T-helper 2 cell treated with Interferon-gamma antibody and Interleukin-4, amounts not matched to agents 5 μg/mL and 100 μg/mL, for 36 hours (primary cell): ENCODE data around the gene ZNF121.
A peak's percentile ranks its signal among the peaks of the same experiment; 100 is the strongest.
"Not testable (repeated sequence)": the region's sequence is repeated elsewhere in the genome, so short reads cannot be mapped to it uniquely, and the experiment has no call there.

ENCODE experiments used
- DNase-seq: peaks from one replicate; pipeline ENCODE4 v3.0.0; 2021; ENCODE audit warnings: low spot score
- H3K27ac Mint-ChIP-seq: one replicate; pipeline ENCODE4 v1.8.0; 2021; ENCODE audit warnings: mild to moderate bottlenecking, mixed read lengths
- H3K27me3 Mint-ChIP-seq: one replicate; pipeline ENCODE4 v1.8.0; 2021; ENCODE audit warnings: low read depth, mixed read lengths
- H3K36me3 Mint-ChIP-seq: one replicate; pipeline ENCODE4 v1.8.0; 2021; ENCODE audit warnings: low read depth, mixed read lengths
- H3K4me1 Mint-ChIP-seq: one replicate; pipeline ENCODE4 v1.8.0; 2021; ENCODE audit warnings: low read depth, mixed read lengths
- H3K4me3 Mint-ChIP-seq: one replicate; pipeline ENCODE4 v1.8.0; 2022; ENCODE audit warnings: mild to moderate bottlenecking, moderate library complexity, mixed read lengths
- H3K9me3 Mint-ChIP-seq: one replicate; pipeline ENCODE4 v1.8.0; 2021; ENCODE audit warnings: mixed read lengths

ZNF121 gene

GRCh38 chr19:9584073-9584833 is at the start of gene ZNF121:
TSS of gene ZNF121 (minus strand) at chr19:9584504. CDS start at chr19:9568097, 16,407 bp downstream.
- Mint-ChIP-seq H3K36me3 (peaks cover 41% of the 10 kb centered on the region), H3K4me1 (peaks cover 17% of the 10 kb centered on the region), H3K27me3 (peaks cover 2% of the 10 kb centered on the region), H3K27ac (peak within 1 kb of the TSS; percentile 96), H3K4me3 (peak within 1 kb of the TSS; percentile 94), H3K9me3 (peaks cover 29% of the 10 kb centered on the region)
- DNase-seq, result peak; percentile 82

DNA sequence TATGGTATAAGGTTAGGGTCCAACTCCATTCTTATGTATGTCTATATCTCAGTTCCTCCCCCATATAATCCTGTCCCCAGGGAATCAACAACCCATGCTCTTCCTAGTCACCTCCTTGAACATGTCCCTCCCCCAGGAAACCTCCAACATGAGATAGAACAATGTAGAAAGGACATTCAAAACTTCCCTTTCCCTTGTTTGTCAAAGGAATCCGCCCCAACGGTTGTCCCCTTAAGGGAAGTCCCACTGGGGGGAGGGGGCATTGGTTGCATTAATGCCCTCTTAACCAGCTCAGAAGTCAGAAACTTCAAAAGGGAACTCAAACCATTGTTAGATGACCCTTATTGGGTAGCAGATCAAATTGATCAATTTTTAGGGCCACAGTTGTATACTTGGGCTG is 43.6 kb upstream of the ZNF121 start:
- H3K36me3 Mint-ChIP-seq, result peaks cover 10% of the 10 kb centered on the region
- H3K27me3 Mint-ChIP-seq, result no peaks in the 10 kb centered on the region
- no peak overlapping the region for H3K27ac Mint-ChIP-seq
- no peak for DNase-seq
- no peaks in the 10 kb centered on the region for H3K9me3 Mint-ChIP-seq
- H3K4me3 Mint-ChIP-seq, result no peak overlapping the region
- peaks cover 5% of the 10 kb centered on the region for H3K4me1 Mint-ChIP-seq

GRCh38 chr19:9622531-9622930 is 38.2 kb upstream of the ZNF121 start:
- H3K27ac Mint-ChIP-seq, result peak overlapping the region; percentile 72
- no peak for DNase-seq
- H3K27me3 Mint-ChIP-seq, result no peaks in the 10 kb centered on the region
- H3K9me3 Mint-ChIP-seq, result peaks cover 7% of the 10 kb centered on the region
- H3K36me3 Mint-ChIP-seq, result peaks cover 33% of the 10 kb centered on the region
- H3K4me3 Mint-ChIP-seq, result peak overlapping the region; percentile 58
- peaks cover 20% of the 10 kb centered on the region for H3K4me1 Mint-ChIP-seq

DNA sequence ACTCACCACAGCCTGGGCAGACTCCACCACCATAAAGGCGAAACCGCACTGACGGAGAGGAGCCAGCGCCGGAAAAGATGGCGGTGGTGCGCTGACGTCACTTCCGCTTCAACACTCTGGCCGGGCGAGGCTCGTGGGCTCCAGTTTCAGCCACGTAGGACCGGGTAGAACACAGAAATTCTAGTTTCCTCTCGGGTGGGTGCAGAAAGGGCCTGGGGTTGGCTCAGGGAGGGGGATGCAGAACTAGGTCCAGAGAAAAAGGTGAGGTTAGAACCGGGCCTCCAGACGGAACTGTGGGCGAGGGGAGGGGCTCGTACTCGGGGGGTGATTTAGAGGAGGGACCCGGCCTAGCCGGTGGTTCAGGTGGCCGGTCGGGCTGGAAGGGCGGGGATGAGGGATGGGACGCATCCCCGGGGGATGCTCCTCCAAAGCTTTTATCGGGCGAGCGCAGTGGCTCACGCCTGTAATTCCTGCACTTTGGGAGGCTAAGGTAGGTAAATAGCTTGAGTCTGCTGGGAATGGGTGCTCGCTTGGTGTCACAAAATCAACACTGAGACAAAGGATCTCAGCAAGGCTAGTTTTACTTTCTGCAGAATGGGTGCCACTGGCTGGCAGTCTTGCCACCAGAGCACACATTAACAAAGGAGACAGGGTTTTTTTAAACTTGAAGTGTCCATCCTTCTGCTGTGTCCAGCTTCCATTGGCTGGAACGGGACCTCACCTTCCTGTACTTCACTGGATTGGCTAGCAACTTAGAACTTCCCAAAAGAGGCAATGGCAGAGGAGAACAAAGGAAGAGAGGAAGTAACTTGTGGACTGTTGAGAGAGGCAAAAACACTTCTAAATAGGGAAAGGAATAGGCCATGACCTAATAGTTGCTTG is 37.1 kb upstream of the ZNF121 start, which contains the start of gene ZNF561:
TSS of gene ZNF561 (minus strand) at position 77 of the 882 bp plus-strand sequence. CDS start 1,776 bp downstream, outside the sequence.
- peaks cover 42% of the 10 kb centered on the region for H3K36me3 Mint-ChIP-seq
- no peaks in the 10 kb centered on the region for H3K27me3 Mint-ChIP-seq
- peak; percentile 85 for DNase-seq
- H3K4me1 Mint-ChIP-seq, result peaks cover 20% of the 10 kb centered on the region
- H3K9me3 Mint-ChIP-seq, result peaks cover 7% of the 10 kb centered on the region
- H3K27ac Mint-ChIP-seq, result peak within 1 kb of the TSS; percentile 98
- H3K4me3 Mint-ChIP-seq, result peak within 1 kb of the TSS; percentile 93

DNA sequence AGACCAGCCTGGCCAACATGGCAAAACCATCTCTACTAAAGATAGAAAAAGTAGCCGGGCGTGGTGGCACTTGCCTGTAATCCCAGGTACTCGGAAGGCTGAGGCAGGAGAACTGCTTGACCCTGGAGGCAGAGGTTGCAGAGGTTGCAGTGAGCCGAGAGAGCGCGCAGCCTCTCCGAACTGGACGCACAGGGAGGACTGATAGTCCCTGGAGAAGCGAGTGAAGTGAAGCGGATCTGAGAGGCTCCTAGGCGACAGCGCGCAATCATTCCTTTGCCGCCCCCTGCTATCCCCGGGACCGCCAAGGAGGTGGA is 36.5 kb upstream of the ZNF121 start:
- H3K4me3 Mint-ChIP-seq, result peak overlapping the region; percentile 93
- no peak for DNase-seq
- H3K27me3 Mint-ChIP-seq, result no peaks in the 10 kb centered on the region
- H3K4me1 Mint-ChIP-seq, result peaks cover 18% of the 10 kb centered on the region
- peaks cover 48% of the 10 kb centered on the region for H3K36me3 Mint-ChIP-seq
- peak overlapping the region; percentile 98 for H3K27ac Mint-ChIP-seq
- peaks cover 10% of the 10 kb centered on the region for H3K9me3 Mint-ChIP-seq

- Mint-ChIP-seq H3K27me3 (no peaks in the 10 kb centered on the region), H3K9me3 (peaks cover 22% of the 10 kb centered on the region), H3K27ac (no peak overlapping the region), H3K36me3 (peaks cover 82% of the 10 kb centered on the region), H3K4me1 (peaks cover 6% of the 10 kb centered on the region), H3K4me3 (no peak overlapping the region)
- no peak for DNase-seq
Measured at GRCh38 chr19:9615844-9616243, 31.5 kb upstream of the ZNF121 start.

DNA sequence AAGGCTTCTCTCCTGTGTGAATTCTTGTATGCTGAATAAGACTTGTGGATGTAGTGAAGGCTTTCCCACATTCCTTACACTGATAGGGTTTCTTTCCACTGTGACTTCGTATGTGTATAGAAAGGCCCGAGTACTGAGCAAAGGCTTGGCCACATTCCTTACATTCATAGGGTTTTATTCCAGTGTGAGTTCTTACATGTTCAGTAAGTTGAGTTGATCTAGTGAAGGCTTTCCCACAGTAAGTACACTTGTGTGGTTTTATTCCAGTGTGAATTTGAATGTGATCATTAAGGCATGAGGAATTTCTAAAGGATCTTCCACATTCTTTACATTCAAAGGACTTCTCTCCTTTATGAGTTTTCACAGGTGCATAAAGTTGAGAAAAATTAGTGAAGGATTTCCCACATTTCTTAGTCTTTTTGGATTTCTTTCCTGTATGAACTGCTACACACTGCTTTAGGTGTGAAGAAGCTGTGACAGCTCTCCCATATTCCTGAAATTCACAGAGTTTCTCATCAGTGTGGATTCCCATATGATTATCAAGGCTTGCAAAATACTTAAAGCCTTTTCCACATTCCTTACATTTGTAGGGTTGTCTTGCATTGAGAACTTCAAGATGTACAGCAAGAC is 26.3 kb upstream of the ZNF121 start:
- no peak overlapping the region for H3K4me3 Mint-ChIP-seq
- H3K36me3 Mint-ChIP-seq, result peaks cover 77% of the 10 kb centered on the region
- no peak overlapping the region for H3K27ac Mint-ChIP-seq
- H3K4me1 Mint-ChIP-seq, result no peaks in the 10 kb centered on the region
- no peaks in the 10 kb centered on the region for H3K27me3 Mint-ChIP-seq
- DNase-seq, result no peak
- peaks cover 49% of the 10 kb centered on the region for H3K9me3 Mint-ChIP-seq

DNA sequence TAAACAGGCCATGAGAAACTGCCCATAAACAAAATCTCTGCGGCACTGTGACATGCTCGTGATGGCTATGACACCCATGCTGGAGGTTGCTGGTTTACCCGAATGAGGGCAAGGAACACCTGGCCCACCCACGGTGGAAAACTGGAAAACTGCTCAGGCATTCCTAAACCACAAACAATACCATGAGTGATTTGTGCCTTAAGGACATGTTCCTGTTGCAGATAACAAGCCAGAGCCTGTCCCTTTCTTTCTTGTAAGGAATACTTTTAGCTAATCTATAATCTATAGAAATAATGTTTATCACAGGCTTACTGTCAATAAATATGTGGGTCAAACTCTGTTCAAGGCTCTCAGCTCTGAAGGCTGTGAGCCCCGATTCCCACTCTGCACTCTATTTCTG is 24.6 kb upstream of the ZNF121 start:
- no peaks in the 10 kb centered on the region for H3K4me1 Mint-ChIP-seq
- peaks cover 64% of the 10 kb centered on the region for H3K36me3 Mint-ChIP-seq
- H3K9me3 Mint-ChIP-seq, result peaks cover 56% of the 10 kb centered on the region

DNA sequence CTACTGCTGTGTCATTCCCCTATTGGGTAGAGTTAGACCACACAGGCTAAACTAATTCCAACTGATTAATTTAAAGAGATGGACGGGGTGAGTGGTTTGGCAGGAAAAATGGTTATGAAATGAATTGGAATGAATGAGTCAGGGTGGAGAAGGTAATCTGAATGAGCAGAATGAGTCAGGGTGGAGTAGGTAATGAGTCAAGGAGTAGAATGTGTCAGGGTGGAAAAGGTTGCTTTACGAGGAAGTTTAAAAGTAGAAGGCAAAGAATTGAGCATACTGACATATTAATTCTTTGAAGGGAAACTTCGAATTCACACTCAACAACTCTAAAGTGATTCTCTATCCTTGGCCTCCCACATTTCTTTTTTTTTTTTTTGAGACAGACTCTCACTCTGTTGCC is 12.7 kb upstream of the ZNF121 start:
- Mint-ChIP-seq H3K27me3 (no peaks in the 10 kb centered on the region), H3K27ac (no peak overlapping the region), H3K36me3 (peaks cover 6% of the 10 kb centered on the region), H3K9me3 (peaks cover 22% of the 10 kb centered on the region), H3K4me3 (no peak overlapping the region), H3K4me1 (peaks cover 1% of the 10 kb centered on the region)
- DNase-seq, result no peak

More for the DNA sequence above, 24.6 kb upstream of the ZNF121 start:
- Mint-ChIP-seq H3K27ac (no peak overlapping the region), H3K4me3 (no peak overlapping the region), H3K27me3 (no peaks in the 10 kb centered on the region)
- no peak for DNase-seq

GRCh38 chr19:9586764-9587163 is 2.5 kb upstream of the ZNF121 start:
- H3K4me3 Mint-ChIP-seq, result no peak overlapping the region
- peaks cover 15% of the 10 kb centered on the region for H3K4me1 Mint-ChIP-seq
- peaks cover 2% of the 10 kb centered on the region for H3K27me3 Mint-ChIP-seq
- DNase-seq, result peak; percentile 66
- H3K9me3 Mint-ChIP-seq, result peaks cover 6% of the 10 kb centered on the region
- no peak overlapping the region for H3K27ac Mint-ChIP-seq
- H3K36me3 Mint-ChIP-seq, result peaks cover 16% of the 10 kb centered on the region

- peaks cover 17% of the 10 kb centered on the region for H3K4me1 Mint-ChIP-seq
- peaks cover 38% of the 10 kb centered on the region for H3K9me3 Mint-ChIP-seq
- H3K36me3 Mint-ChIP-seq, result peaks cover 59% of the 10 kb centered on the region
- peak overlapping the region; percentile 75 for H3K4me3 Mint-ChIP-seq
- not testable (repeated sequence) for H3K27me3 Mint-ChIP-seq, DNase-seq
- H3K27ac Mint-ChIP-seq, result peak overlapping the region; percentile 80
Measured at GRCh38 chr19:9582081-9582725, 2.1 kb downstream of the ZNF121 start.

DNA sequence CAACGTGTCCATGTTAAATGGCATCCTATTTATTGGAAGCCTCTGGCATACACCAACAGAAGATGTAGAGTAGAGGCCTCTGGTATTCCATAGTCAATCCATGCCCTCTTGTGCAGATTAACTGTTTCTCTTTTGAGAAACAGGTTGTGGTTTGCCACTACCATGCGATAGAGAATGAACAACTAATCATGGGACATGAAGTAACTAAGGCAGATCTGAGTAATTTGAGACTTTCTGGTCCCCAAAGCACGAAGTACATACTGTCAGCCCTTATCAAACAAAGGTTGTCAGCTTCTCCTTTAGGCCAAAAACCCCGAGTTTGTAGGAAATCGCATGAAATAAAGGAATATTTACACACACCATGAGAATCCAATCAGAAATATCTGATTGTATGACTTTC is 3.6 kb downstream of the ZNF121 start:
- peaks cover 74% of the 10 kb centered on the region for H3K36me3 Mint-ChIP-seq
- H3K27ac Mint-ChIP-seq, result no peak overlapping the region
- peaks cover 11% of the 10 kb centered on the region for H3K4me1 Mint-ChIP-seq
- no peaks in the 10 kb centered on the region for H3K27me3 Mint-ChIP-seq
- H3K9me3 Mint-ChIP-seq, result peaks cover 50% of the 10 kb centered on the region
- H3K4me3 Mint-ChIP-seq, result no peak overlapping the region
- no peak for DNase-seq

DNA sequence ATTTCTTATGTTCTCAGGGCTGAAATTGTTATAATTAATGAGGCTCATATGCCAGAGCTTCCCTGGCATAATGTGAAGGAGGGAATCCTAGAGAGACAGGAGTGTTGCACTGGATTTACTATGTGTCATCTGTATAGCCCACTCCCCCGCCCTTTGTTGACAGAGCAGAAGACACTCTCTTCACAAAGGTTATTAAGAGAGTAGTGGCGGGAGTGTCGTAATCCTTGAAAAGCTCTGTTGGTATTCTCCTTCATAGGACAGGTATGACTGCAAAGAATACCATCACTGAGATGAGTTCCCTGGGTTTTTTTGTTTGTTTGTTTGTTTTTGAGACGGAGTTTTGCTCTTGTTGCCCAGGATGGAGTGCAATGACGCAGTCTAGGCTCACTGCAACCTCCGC is 14.0 kb downstream of the ZNF121 start:
- no peak overlapping the region for H3K27ac Mint-ChIP-seq
- peaks cover 70% of the 10 kb centered on the region for H3K9me3 Mint-ChIP-seq
- no peaks in the 10 kb centered on the region for H3K27me3 Mint-ChIP-seq
- peaks cover 91% of the 10 kb centered on the region for H3K36me3 Mint-ChIP-seq
- no peaks in the 10 kb centered on the region for H3K4me1 Mint-ChIP-seq
- no peak for DNase-seq
- H3K4me3 Mint-ChIP-seq, result no peak overlapping the region
